K562 (cell line): ENCODE measurements around the gene KRAS. TPM values are rescaled to one million over a fixed set of nuclear protein-coding genes. Genes with fewer than 3 reads are reported as not detected.

Source experiments
- CREB5 ChIP-seq: fragments of 250-450 bp; sonication (Bioruptor Pico); IDR thresholded peaks from 2 replicates; pipeline ENCODE4 v1.5.0; 2020; ENCODE audit warnings: mild to moderate bottlenecking
- ELF1 ChIP-seq: fragments of 200-800 bp; sonication (Bioruptor generic); IDR thresholded peaks from 2 replicates; pipeline ENCODE4 v1.6.1; 2016; ENCODE audit warnings: missing genetic modification characterization, missing compliant biosample characterization
- JUN ChIP-seq, 2 experiments: sonication (generic) in 1 of 2; formaldehyde crosslinking in 1 of 2; IDR thresholded peaks; 2 replicates each; pipeline versions ENCODE4 v1.6.1 to v1.8.0; 2012 to 2022; ENCODE audit warnings: borderline replicate concordance in 2 of 2, mild to moderate bottlenecking in 2 of 2, improper control_type of control experiment in 1 of 2, low read depth in 1 of 2, low read length in 1 of 2, missing genetic modification reagents in 1 of 2
- KLF1 ChIP-seq: fragments of 450-650 bp; IDR thresholded peaks from 2 replicates; pipeline ENCODE4 v1.6.1; 2016; ENCODE audit warnings: missing genetic modification characterization, missing compliant biosample characterization
- NCOA1 ChIP-seq: fragments of 450-650 bp; IDR thresholded peaks from 2 replicates; pipeline ENCODE4 v1.6.1; 2016; ENCODE audit warnings: low read depth
- RBBP5 ChIP-seq: fragments of 200-600 bp; sonication (generic); IDR thresholded peaks from 2 replicates; pipeline ENCODE4 v1.6.1; 2012; ENCODE audit warnings: borderline replicate concordance, mild to moderate bottlenecking, low read length, control low read depth, inconsistent platforms; ENCODE audit not compliant: insufficient read depth, poor library complexity, severe bottlenecking
- SNIP1 ChIP-seq: fragments of 450-650 bp; IDR thresholded peaks from 2 replicates; pipeline ENCODE4 v1.7.1; 2017; ENCODE audit warnings: low read depth, mild to moderate bottlenecking
- TFAM ChIP-seq: fragments of 250-450 bp; sonication (Bioruptor Pico); conservative IDR thresholded peaks from 2 replicates; pipeline ENCODE4 v1.5.0; 2021; ENCODE audit warnings: mild to moderate bottlenecking, moderate library complexity
- ZNF263 ChIP-seq: sonication (generic); formaldehyde crosslinking; IDR thresholded peaks from 2 replicates; pipeline ENCODE4 v1.8.0; 2022; ENCODE audit warnings: mild to moderate bottlenecking, missing genetic modification reagents, borderline replicate concordance
- ZNF398 ChIP-seq: fragments of 250-450 bp; sonication (Bioruptor Pico); IDR thresholded peaks from 2 replicates; pipeline ENCODE4 v1.8.0; 2021; ENCODE audit warnings: moderate library complexity, mild to moderate bottlenecking, inconsistent platforms
- ZNF436 ChIP-seq: fragments of 250-450, 450-650 bp; sonication (Bioruptor Pico); formaldehyde crosslinking; IDR thresholded peaks from 2 replicates; pipeline ENCODE4 v1.7.0; 2020; ENCODE audit warnings: mild to moderate bottlenecking
- polyA plus RNA-seq, 8 experiments: library from polyadenylated mRNA; depleted of rRNA in 4 of 8; stranded (reverse) in 5 of 8; unstranded in 3 of 8; fragments of >200 nt; fragmentation: Nextera tagmentation in 2 of 8; fragmentation: Illumina TruSeq in 1 of 8; extraction: Ambion mirVana in 2 of 8; extraction: Trizol in 1 of 8; gene quantifications; 2 replicates each; pipeline versions ENCODE4 v1.2.1 to v1.2.3, GENCODE V29; 2011 to 2014; ENCODE audit warnings: inconsistent platforms in 1 of 8, missing spikeins in 1 of 8
- total RNA-seq, 7 experiments: library from RNA; depleted of rRNA in 6 of 7; stranded (reverse); fragments of >200 nt in 6 of 7; fragmentation: Illumina TruSeq in 2 of 7; extraction: Trizol in 2 of 7; gene quantifications; 2 replicates each; pipeline versions ENCODE4 v1.2.1 to v1.2.3, GENCODE V29; 2011 to 2021; ENCODE audit warnings: low replicate concordance in 1 of 7

KRAS gene
- total and polyA plus RNA-seq, 9 of the 15 experiments (the other 6 are each of a cell fraction or from before 2014, with no cell fraction given): 7.2 to 21.2 (median 12.7) TPM

GRCh38 chr12:25276199-25276937 lies 25.6 kb upstream of the KRAS start (continued):
- no peak for TF ChIP-seq CREB5
- no peak for TF ChIP-seq RBBP5
- TF ChIP-seq KLF1 (tag): no peak
- TF ChIP-seq ZNF398: no peak
- TF ChIP-seq SNIP1: no peak
- TF ChIP-seq ZNF263 (CRISPR knock-in tag): no peak
- no peak for TF ChIP-seq ZNF436
- TF ChIP-seq JUN (IDR thresholded peaks at IDR 0.05; ENCODE audit: borderline replicate concordance, low read depth, low read length): peak; percentile 74; the same call in 1 of the 2 replicates
- TF ChIP-seq JUN (CRISPR knock-in tag; IDR thresholded peaks at IDR 0.05; ENCODE audit: borderline replicate concordance): no peak
- peak; percentile 49; the same call in 1 of the 2 replicates for TF ChIP-seq NCOA1
- no peak for TF ChIP-seq ELF1 (tag)
- TF ChIP-seq TFAM (CRISPR knock-in tag): no peak
